Trophoblast cell (in vitro differentiated cells and primary cell): ENCODE data around the gene CS.

ENCODE experiments used
- DNase-seq, 2 donors: peaks; one replicate each; pipeline ENCODE4 v3.0.0-alpha.2; 2016
- H2AFZ ChIP-seq: 2 replicates; pipeline ENCODE4 v1.6.1; 2013; ENCODE audit warnings: low read length, moderate library complexity, mild to moderate bottlenecking; ENCODE audit not compliant: insufficient read depth, poor library complexity
- H2AK5ac ChIP-seq: 2 replicates; pipeline ENCODE4 v1.6.1; 2013; ENCODE audit warnings: mild to moderate bottlenecking, low read length
- H2BK120ac ChIP-seq: 2 replicates; pipeline ENCODE4 v1.6.1; 2013; ENCODE audit warnings: low read length, mild to moderate bottlenecking, moderate library complexity; ENCODE audit not compliant: insufficient read depth, poor library complexity
- H2BK12ac ChIP-seq: 2 replicates; pipeline ENCODE4 v1.6.1; 2013; ENCODE audit warnings: mild to moderate bottlenecking, low read length, moderate library complexity
- H2BK5ac ChIP-seq: 2 replicates; pipeline ENCODE4 v1.6.1; 2013; ENCODE audit warnings: low read length, low read depth, moderate library complexity, mild to moderate bottlenecking; ENCODE audit not compliant: poor library complexity
- H3K14ac ChIP-seq: 2 replicates; pipeline ENCODE4 v1.6.1; 2013; ENCODE audit warnings: mild to moderate bottlenecking, low read length
- H3K18ac ChIP-seq: 2 replicates; pipeline ENCODE4 v1.6.1; 2013; ENCODE audit warnings: mild to moderate bottlenecking, low read length
- H3K23ac ChIP-seq: 2 replicates; pipeline ENCODE4 v1.6.1; 2013; ENCODE audit warnings: low read length
- H3K27ac ChIP-seq: 2 replicates; pipeline ENCODE4 v1.5.1; 2013; ENCODE audit warnings: low read depth, mild to moderate bottlenecking, inconsistent platforms, low read length, moderate library complexity
- H3K27me3 ChIP-seq: 2 replicates; pipeline ENCODE4 v1.6.1; 2013; ENCODE audit warnings: inconsistent platforms, mild to moderate bottlenecking, low read length, moderate library complexity; ENCODE audit not compliant: insufficient read depth
- H3K36me3 ChIP-seq, 2 experiments: 1 replicate in 1 of 2; 2 replicates in 1 of 2; pipeline ENCODE4 v1.6.1; 2013; ENCODE audit warnings: low read length in 2 of 2, mild to moderate bottlenecking in 2 of 2, moderate library complexity in 1 of 2; ENCODE audit not compliant: insufficient read depth in 2 of 2, control insufficient read depth in 1 of 2
- H3K4ac ChIP-seq: 2 replicates; pipeline ENCODE4 v1.6.1; 2013; ENCODE audit warnings: low read depth, mild to moderate bottlenecking, low read length, moderate library complexity
- H3K4me1 ChIP-seq, 2 experiments: 1 replicate in 1 of 2; 2 replicates in 1 of 2; pipeline ENCODE4 v1.6.1; 2013; ENCODE audit warnings: low read length in 2 of 2, mild to moderate bottlenecking in 2 of 2, moderate library complexity in 1 of 2; ENCODE audit not compliant: insufficient read depth in 2 of 2, control insufficient read depth in 1 of 2
- H3K4me2 ChIP-seq: 2 replicates; pipeline ENCODE4 v1.6.1; 2013; ENCODE audit warnings: inconsistent platforms, mild to moderate bottlenecking, low read length, moderate library complexity
- H3K4me3 ChIP-seq: 2 replicates; pipeline ENCODE4 v1.5.1; 2013; ENCODE audit warnings: mild to moderate bottlenecking, low read depth, low read length, inconsistent platforms
- H3K79me1 ChIP-seq: one replicate; pipeline ENCODE4 v1.6.1; 2013; ENCODE audit warnings: low read length
- H3K79me2 ChIP-seq: 2 replicates; pipeline ENCODE4 v1.6.1; 2013; ENCODE audit warnings: low read length, mild to moderate bottlenecking; ENCODE audit not compliant: control insufficient read depth, insufficient read depth, poor library complexity
- H3K9ac ChIP-seq: 2 replicates; pipeline ENCODE4 v1.6.1; 2013; ENCODE audit warnings: mild to moderate bottlenecking, low read length
- H3K9me3 ChIP-seq: 2 replicates; pipeline ENCODE4 v1.6.1; 2013; ENCODE audit warnings: low read depth, mild to moderate bottlenecking, control low read depth, inconsistent platforms, low read length; ENCODE audit not compliant: insufficient read depth
- H4K12ac ChIP-seq: 2 replicates; pipeline ENCODE4 v1.6.1; 2013; ENCODE audit warnings: low read depth, mild to moderate bottlenecking, low read length, moderate library complexity
- H4K8ac ChIP-seq: 2 replicates; pipeline ENCODE4 v1.6.1; 2013; ENCODE audit warnings: low read depth, mild to moderate bottlenecking, low read length, moderate library complexity
- H4K91ac ChIP-seq: one replicate; pipeline ENCODE4 v1.6.1; 2013; ENCODE audit warnings: low read depth, mild to moderate bottlenecking, low read length, moderate library complexity
- WGBS: extraction: QIAGEN DNeasy Blood & Tissue Kit; methylation state at CpG from one replicate; pipeline ENCODE4 v1.1.7; 2013; ENCODE audit warnings: missing lambda C conversion rate; ENCODE audit not compliant: insufficient read length, insufficient coverage; ENCODE audit errors: extremely low coverage; 5-methylcytosine and 5-hydroxymethylcytosine counted together

Gene CS

DNA sequence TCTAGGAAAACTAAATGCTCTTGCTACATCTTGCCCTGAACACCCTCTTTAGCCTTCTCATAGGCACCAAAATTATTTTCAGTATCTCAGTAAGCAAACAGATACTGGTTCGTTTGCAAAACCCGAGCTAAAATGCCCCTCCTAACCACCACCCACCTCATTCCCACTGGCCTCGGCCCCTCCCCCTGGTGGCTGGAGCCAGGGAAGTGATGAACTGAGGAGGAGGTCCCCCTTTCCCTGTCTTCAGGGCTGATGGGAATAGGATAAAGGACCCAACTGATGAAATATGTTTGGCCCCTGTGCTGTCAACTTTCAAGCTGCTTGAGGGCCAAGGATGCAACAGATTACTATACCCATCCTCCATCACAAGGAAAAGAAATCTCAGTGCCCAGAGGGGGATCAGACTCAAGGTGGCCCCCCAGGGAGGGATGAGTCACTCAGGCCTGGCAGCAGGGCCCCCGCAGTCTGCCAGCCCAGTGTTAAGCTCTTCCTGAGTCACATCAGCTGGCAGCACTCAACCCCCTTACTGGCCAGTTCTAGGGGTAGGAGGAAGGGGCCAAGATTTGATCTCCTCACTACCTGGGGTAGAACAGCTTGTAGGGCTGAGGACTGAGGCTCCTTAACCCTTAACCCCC is 43.7 kb downstream of the CS start:
- no peak overlapping the region for H2AK5ac ChIP-seq
- DNase-seq = no peak
- H3K4me3 ChIP-seq = no peak overlapping the region
- WGBS = no CpG with 5 or more reads among the region's 4 CpGs
- H4K8ac ChIP-seq = no peak overlapping the region
- H3K18ac ChIP-seq = peak overlapping the region; percentile 58
- H3K4me1 ChIP-seq = peaks cover 7 to 8% of the 10 kb centered on the region in 2 experiments
- no peak overlapping the region for H3K4ac ChIP-seq
- no peak overlapping the region for H2BK120ac ChIP-seq
- H3K4me2 ChIP-seq = peak overlapping the region; percentile 91
- H3K79me1 ChIP-seq = peaks cover 12% of the 10 kb centered on the region
- no peak overlapping the region for H4K12ac ChIP-seq
- peak overlapping the region; percentile 10 for H3K9ac ChIP-seq
- H3K9me3 ChIP-seq = no peaks in the 10 kb centered on the region
- H3K27ac ChIP-seq = no peak overlapping the region
- H3K36me3 ChIP-seq = peaks cover 43 to 49% of the 10 kb centered on the region in 2 experiments
- no peak overlapping the region for H4K91ac ChIP-seq
- no peak overlapping the region for H3K23ac ChIP-seq
- H3K14ac ChIP-seq = no peak overlapping the region
- no peak overlapping the region for H2BK5ac ChIP-seq
- H3K27me3 ChIP-seq = no peaks in the 10 kb centered on the region
- H3K79me2 ChIP-seq = peaks cover 11% of the 10 kb centered on the region
- no peak overlapping the region for H2AFZ ChIP-seq
- no peak overlapping the region for H2BK12ac ChIP-seq

DNA sequence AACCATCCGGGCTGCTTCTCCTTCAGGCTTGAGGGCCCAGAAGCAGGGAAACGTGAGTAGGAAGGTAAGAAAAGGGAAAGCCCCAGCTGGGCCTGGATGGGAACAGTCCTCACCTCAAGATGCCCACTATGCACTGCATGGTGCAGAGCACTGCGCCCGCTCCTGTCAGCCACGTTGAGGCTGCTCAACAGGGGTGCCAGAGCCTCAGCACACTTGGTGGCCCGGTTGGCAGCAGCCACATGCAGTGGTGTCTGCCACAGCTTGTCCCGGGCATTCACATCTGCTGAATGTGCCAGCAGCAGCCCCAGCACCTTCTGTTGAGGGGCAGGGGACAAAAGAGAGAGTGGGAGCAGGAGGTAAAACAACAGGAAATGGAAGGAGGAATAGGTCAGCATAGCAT is 44.5 kb downstream of the CS start:
- Histone ChIP-seq H3K4me1 (peaks cover 7 to 8% of the 10 kb centered on the region in 2 experiments), H4K8ac (no peak overlapping the region), H3K4me2 (no peak overlapping the region), H3K9ac (no peak overlapping the region), H3K9me3 (no peaks in the 10 kb centered on the region), H2AFZ (no peak overlapping the region), H3K4ac (no peak overlapping the region), H2BK12ac (no peak overlapping the region), H3K79me2 (peaks cover 11% of the 10 kb centered on the region), H4K12ac (no peak overlapping the region), H2BK120ac (no peak overlapping the region), H3K23ac (no peak overlapping the region), H3K27ac (no peak overlapping the region), H3K27me3 (no peaks in the 10 kb centered on the region), H2BK5ac (no peak overlapping the region), H4K91ac (no peak overlapping the region), H3K36me3 (peaks cover 43 to 49% of the 10 kb centered on the region in 2 experiments), H3K79me1 (peaks cover 12% of the 10 kb centered on the region), H3K4me3 (no peak overlapping the region), H3K14ac (no peak overlapping the region), H3K18ac (peak overlapping the region; percentile 4), H2AK5ac (no peak overlapping the region)
- no peak for DNase-seq
- no CpG with 5 or more reads among the region's 7 CpGs for WGBS

DNA sequence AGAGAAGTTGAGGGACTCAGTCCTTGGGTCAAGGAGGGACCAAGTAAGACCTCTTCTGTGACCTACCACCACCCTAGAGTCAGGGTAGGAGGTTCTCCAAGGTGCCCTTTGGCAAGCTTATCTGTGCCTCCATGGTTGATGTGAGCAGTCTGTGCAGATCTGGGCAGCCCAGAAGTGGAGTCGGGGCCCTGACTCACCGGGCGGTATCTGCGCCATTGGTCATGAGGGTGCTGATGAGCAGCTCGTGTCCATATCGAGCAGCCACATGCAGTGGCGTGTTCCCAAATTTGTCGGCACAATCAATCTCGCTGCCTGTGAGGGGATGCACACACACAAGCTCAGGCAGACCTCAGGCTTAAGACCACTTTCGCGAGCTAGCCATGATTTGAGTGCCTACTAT is 47.0 kb downstream of the CS start:
- Histone ChIP-seq H2BK120ac (no peak overlapping the region), H2BK5ac (no peak overlapping the region), H2AK5ac (no peak overlapping the region), H3K14ac (no peak overlapping the region), H4K12ac (no peak overlapping the region), H3K23ac (no peak overlapping the region), H2AFZ (no peak overlapping the region), H3K4me1 (peaks cover 7 to 8% of the 10 kb centered on the region in 2 experiments), H3K9ac (no peak overlapping the region), H3K36me3 (peaks cover 61 to 70% of the 10 kb centered on the region in 2 experiments), H3K27me3 (no peaks in the 10 kb centered on the region), H3K18ac (no peak overlapping the region), H3K9me3 (no peaks in the 10 kb centered on the region), H3K79me1 (peaks cover 6% of the 10 kb centered on the region), H2BK12ac (no peak overlapping the region), H3K79me2 (peaks cover 9% of the 10 kb centered on the region), H3K4me2 (no peak overlapping the region), H3K4ac (no peak overlapping the region), H4K8ac (no peak overlapping the region), H3K4me3 (no peak overlapping the region), H3K27ac (no peak overlapping the region), H4K91ac (no peak overlapping the region)
- WGBS = no CpG with 5 or more reads among the region's 11 CpGs
- DNase-seq = no peak

DNA sequence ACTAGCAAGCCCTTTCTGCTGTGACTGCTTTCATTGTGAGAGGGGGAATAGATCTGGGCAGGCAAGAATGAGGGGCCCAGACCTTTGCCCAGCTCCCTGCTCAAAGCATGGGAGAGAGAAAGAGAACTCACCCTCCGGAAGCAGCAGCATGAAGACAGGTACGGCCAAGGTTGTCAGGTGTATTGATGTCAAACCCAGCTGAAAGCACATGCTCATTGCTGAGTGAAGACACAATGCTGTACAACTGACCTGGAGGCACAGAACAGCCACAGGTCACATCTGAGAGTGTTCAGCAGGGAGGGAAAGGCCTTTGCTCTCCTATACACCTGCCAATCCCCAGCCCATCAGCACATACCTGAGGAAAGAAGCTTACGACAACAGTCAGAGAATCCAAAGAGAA is 47.5 kb downstream of the CS start:
- no peak overlapping the region for H3K23ac ChIP-seq
- H4K8ac ChIP-seq = no peak overlapping the region
- no peak overlapping the region for H2BK120ac ChIP-seq
- no peak overlapping the region for H3K18ac ChIP-seq
- H3K9ac ChIP-seq = no peak overlapping the region
- H3K79me2 ChIP-seq = peaks cover 4% of the 10 kb centered on the region
- no peak overlapping the region for H3K27ac ChIP-seq
- peaks cover 2% of the 10 kb centered on the region for H3K79me1 ChIP-seq
- no peaks in the 10 kb centered on the region for H3K9me3 ChIP-seq
- no peak overlapping the region for H2BK5ac ChIP-seq
- H3K4me3 ChIP-seq = no peak overlapping the region
- no peak overlapping the region for H3K14ac ChIP-seq
- H3K4me2 ChIP-seq = no peak overlapping the region
- H3K27me3 ChIP-seq = no peaks in the 10 kb centered on the region
- peaks cover 66 to 74% of the 10 kb centered on the region in 2 experiments for H3K36me3 ChIP-seq
- H3K4ac ChIP-seq = no peak overlapping the region
- no peak overlapping the region for H4K12ac ChIP-seq
- H2BK12ac ChIP-seq = no peak overlapping the region
- H3K4me1 ChIP-seq = peaks cover 7 to 8% of the 10 kb centered on the region in 2 experiments
- H2AK5ac ChIP-seq = no peak overlapping the region
- no peak overlapping the region for H2AFZ ChIP-seq
- no peak for DNase-seq
- WGBS = no CpG with 5 or more reads among the region's 3 CpGs
- H4K91ac ChIP-seq = no peak overlapping the region
